Islet of Langerhans (tissue), 1 donor: ENCODE results near the gene WNK1.
A peak's percentile ranks its signal among the peaks of the same experiment; 100 is the strongest.
"Not testable (repeated sequence)": the region's sequence is repeated elsewhere in the genome, so short reads cannot be mapped to it uniquely, and the experiment has no call there.

ENCODE experiments used
- FAIRE-seq: peaks from one replicate; lab custom pipeline; 2011; peaks lifted over from hg19 to GRCh38; lab: Jason Lieb, UNC

WNK1 gene

GRCh38 chr12:749751-750270 is 2.6 kb upstream of the WNK1 start:
- no peak for FAIRE-seq

- FAIRE-seq = peak; percentile 79
These were observed 1.8 kb upstream of the WNK1 start for GRCh38 chr12:750366-751191.

- no peak for FAIRE-seq
These were observed 984 bp upstream of the WNK1 start for GRCh38 chr12:751192-751998.

GRCh38 chr12:752695-753610 is 574 bp downstream of the WNK1 start:
- FAIRE-seq = no peak

- no peak for FAIRE-seq
These were observed 1.5 kb downstream of the WNK1 start for GRCh38 chr12:753611-754472.

GRCh38 chr12:754473-754820 is 2.1 kb downstream of the WNK1 start:
- FAIRE-seq = no peak

GRCh38 chr12:754851-755562 is 2.6 kb downstream of the WNK1 start:
- no peak for FAIRE-seq

GRCh38 chr12:759628-760027 is 7.2 kb downstream of the WNK1 start:
- no peak for FAIRE-seq

GRCh38 chr12:761256-761655 is 8.9 kb downstream of the WNK1 start:
- FAIRE-seq = peak; percentile 64

- no peak for FAIRE-seq
These were observed 13.5 kb downstream of the WNK1 start for GRCh38 chr12:765840-766239.

GRCh38 chr12:768434-768833 is 16.1 kb downstream of the WNK1 start:
- FAIRE-seq = no peak

GRCh38 chr12:770479-770878 is 18.1 kb downstream of the WNK1 start:
- no peak for FAIRE-seq

- no peak for FAIRE-seq
These were observed 19.8 kb downstream of the WNK1 start for GRCh38 chr12:772056-772697.

- no peak for FAIRE-seq
These were observed 21.8 kb downstream of the WNK1 start for GRCh38 chr12:774051-774614.

- not testable (repeated sequence) for FAIRE-seq
These were observed 23.8 kb downstream of the WNK1 start for GRCh38 chr12:775973-776771.

- peak; percentile 72 for FAIRE-seq
These were observed 24.5 kb downstream of the WNK1 start for GRCh38 chr12:776772-777373.

- peak; percentile 51 for FAIRE-seq
These were observed 25.2 kb downstream of the WNK1 start for GRCh38 chr12:777550-778047.

- no peak for FAIRE-seq
These were observed 26.2 kb downstream of the WNK1 start for GRCh38 chr12:778615-779014.
